ENCODE measurements around the gene CNN2. TPM values are rescaled to one million over a fixed set of nuclear protein-coding genes. Genes with fewer than 3 reads are reported as not detected.

Gene CNN2
- total RNA-seq, 1 experiment from 2014 or later = 194 TPM

- ChIA-PET POLR2A (no interaction called here), CTCF (interaction anchor here (0.5 to 0.6 kb wide), 2 partner anchors 332 to 1305 kb away, joined by 3 read pairs; no protein-coding TSS in a partner anchor)
- Mint-ChIP-seq H3K4me3 (ENCODE audit: unreplicated experiment) (no peak overlapping the region), H3K9me3 (ENCODE audit: unreplicated experiment) (no peaks in the 10 kb centered on the region), H3K27me3 (ENCODE audit: insufficient read depth, unreplicated experiment) (no peaks in the 10 kb centered on the region), H3K4me1 (ENCODE audit: low read depth, unreplicated experiment) (no peaks in the 10 kb centered on the region), H3K36me3 (ENCODE audit: insufficient read depth, unreplicated experiment) (peaks cover 16% of the 10 kb centered on the region), H3K27ac (ENCODE audit: unreplicated experiment) (no peak overlapping the region)
- intact Hi-C loops (cut with micrococcal nuclease; ENCODE audit: unreplicated experiment) = no loop called here
- no peaks in the 10 kb centered on the region for H3K27me3 ChIP-seq (replicated peaks; ENCODE audit: control insufficient read depth, insufficient read depth, low read length)
- H3K9me3 ChIP-seq = no peaks in the 10 kb centered on the region
- no peaks in the 10 kb centered on the region; the same call in 1 of the 2 replicates for H3K36me3 ChIP-seq (ENCODE audit: control insufficient read depth, insufficient read depth, low read length)
- no peak for TF ChIP-seq CTCF (IDR thresholded peaks at IDR 0.05; ENCODE audit: insufficient read depth in 1 of 2, low read depth in 1 of 2, low read length in 1 of 2, severe bottlenecking in 1 of 2, unreplicated experiment in 1 of 2)
- DNase-seq = no peak
- H3K4me1 ChIP-seq = peaks cover 18% of the 10 kb centered on the region
- no peak overlapping the region for H3K4me3 ChIP-seq (ENCODE audit: low read depth, low read length)
- BruUV-seq (replicated peaks) = no TSS peak
Measured at GRCh38 chr19:1014161-1015060, 12.0 kb upstream of the CNN2 start.

- H3K36me3 Mint-ChIP-seq (ENCODE audit: insufficient read depth, unreplicated experiment) = peaks cover 21% of the 10 kb centered on the region
- DNase-seq = no peak
- Histone ChIP-seq H3K4me3 (ENCODE audit: low read depth, low read length) (no peak overlapping the region), H3K4me1 (peaks cover 23% of the 10 kb centered on the region), H3K9me3 (no peaks in the 10 kb centered on the region), H3K27me3 (replicated peaks; ENCODE audit: control insufficient read depth, insufficient read depth, low read length) (no peaks in the 10 kb centered on the region), H3K36me3 (ENCODE audit: control insufficient read depth, insufficient read depth, low read length) (no peaks in the 10 kb centered on the region; the same call in 1 of the 2 replicates)
- no peak overlapping the region for H3K4me3 Mint-ChIP-seq (ENCODE audit: unreplicated experiment)
- no peaks in the 10 kb centered on the region for H3K4me1 Mint-ChIP-seq (ENCODE audit: low read depth, unreplicated experiment)
- intact Hi-C loops (cut with micrococcal nuclease; ENCODE audit: unreplicated experiment) = no loop called here
- ChIA-PET POLR2A (no interaction called here), CTCF (no interaction called here)
- H3K27me3 Mint-ChIP-seq (ENCODE audit: insufficient read depth, unreplicated experiment) = no peaks in the 10 kb centered on the region
- H3K9me3 Mint-ChIP-seq (ENCODE audit: unreplicated experiment) = no peaks in the 10 kb centered on the region
- H3K27ac Mint-ChIP-seq (ENCODE audit: unreplicated experiment) = no peak overlapping the region
- BruUV-seq (replicated peaks) = no TSS peak
- TF ChIP-seq CTCF (IDR thresholded peaks at IDR 0.05; ENCODE audit: insufficient read depth in 1 of 2, low read depth in 1 of 2, low read length in 1 of 2, severe bottlenecking in 1 of 2, unreplicated experiment in 1 of 2) = no peak
Measured at GRCh38 chr19:1015061-1015781, 11.2 kb upstream of the CNN2 start.

- DNase-seq = no peak
- Mint-ChIP-seq H3K36me3 (ENCODE audit: insufficient read depth, unreplicated experiment) (peaks cover 27% of the 10 kb centered on the region), H3K4me1 (ENCODE audit: low read depth, unreplicated experiment) (peaks cover under 1% of the 10 kb centered on the region), H3K9me3 (ENCODE audit: unreplicated experiment) (no peaks in the 10 kb centered on the region), H3K4me3 (ENCODE audit: unreplicated experiment) (no peak overlapping the region), H3K27me3 (ENCODE audit: insufficient read depth, unreplicated experiment) (no peaks in the 10 kb centered on the region), H3K27ac (ENCODE audit: unreplicated experiment) (no peak overlapping the region)
- no TSS peak for BruUV-seq (replicated peaks)
- Histone ChIP-seq H3K9me3 (no peaks in the 10 kb centered on the region), H3K4me1 (peaks cover 23% of the 10 kb centered on the region), H3K36me3 (ENCODE audit: control insufficient read depth, insufficient read depth, low read length) (no peaks in the 10 kb centered on the region; the same call in 1 of the 2 replicates), H3K27me3 (replicated peaks; ENCODE audit: control insufficient read depth, insufficient read depth, low read length) (no peaks in the 10 kb centered on the region), H3K4me3 (ENCODE audit: low read depth, low read length) (no peak overlapping the region)
- ChIA-PET CTCF (no interaction called here), POLR2A (no interaction called here)
- intact Hi-C loops (cut with micrococcal nuclease; ENCODE audit: unreplicated experiment) = no loop called here
- TF ChIP-seq CTCF (IDR thresholded peaks at IDR 0.05; ENCODE audit: insufficient read depth in 1 of 2, low read depth in 1 of 2, low read length in 1 of 2, severe bottlenecking in 1 of 2, unreplicated experiment in 1 of 2) = no peak
Measured at GRCh38 chr19:1015782-1016646, 10.4 kb upstream of the CNN2 start.
